ENCODE measurements around the gene DPP10. TPM values are rescaled to one million over a fixed set of nuclear protein-coding genes. Genes with fewer than 3 reads are reported as not detected.
"Not testable (repeated sequence)": the region's sequence is repeated elsewhere in the genome, so short reads cannot be mapped to it uniquely, and the experiment has no call there.

The DPP10 gene
- polyA plus RNA-seq (ENCODE audit: insufficient read length in 3 of 3) = 10 to 100 TPM in 2 of 3 donors, 1 to 10 TPM in 1; 9.0 to 15.6 (median 13.9) TPM

DNA sequence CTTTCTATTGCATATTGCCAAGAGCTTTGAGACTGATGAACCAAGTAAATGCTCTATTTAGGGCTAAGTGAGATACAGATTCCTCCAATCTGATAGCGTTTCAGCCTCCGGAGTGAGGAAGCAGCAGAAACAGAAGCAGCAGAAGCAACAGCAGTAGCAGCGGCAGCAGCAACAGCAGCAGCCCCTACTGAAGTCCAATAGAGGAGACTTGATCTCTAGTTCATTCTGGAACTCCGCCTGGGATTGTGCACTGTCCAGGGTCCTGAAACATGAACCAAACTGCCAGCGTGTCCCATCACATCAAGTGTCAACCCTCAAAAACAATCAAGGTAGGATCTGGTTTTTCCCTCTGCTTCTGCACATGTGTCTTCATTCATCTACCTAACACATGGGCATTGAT is at the start of gene DPP10:
Gene DPP10 (plus strand): TSS at position 132 of the 400 bp plus-strand sequence.
- DNase-seq (ENCODE audit: low read depth in 3 of 3, low spot score in 2 of 3) = peak; percentile 43 to 57 (median 53)

DNA sequence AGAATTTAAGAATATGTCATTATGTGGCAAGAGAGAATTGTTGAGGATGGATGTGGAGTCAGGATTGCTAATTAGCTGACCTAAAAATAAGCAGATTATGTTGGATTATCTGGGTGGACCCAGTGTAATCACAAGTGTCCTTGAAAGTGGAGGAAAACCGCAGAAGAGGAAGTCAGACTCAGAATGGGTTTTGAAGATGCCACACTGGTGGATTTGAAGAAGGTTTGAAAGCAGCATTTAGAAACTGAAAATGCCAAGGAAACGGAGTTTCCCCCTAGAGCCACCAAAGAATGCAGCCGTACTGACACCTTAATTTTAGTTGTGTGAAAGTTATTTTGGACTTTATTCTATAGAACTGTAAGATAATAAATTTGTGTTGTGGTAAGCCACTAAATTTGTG is 41.6 kb upstream of the DPP10 start:
- no peak for DNase-seq (ENCODE audit: low read depth in 3 of 3, low spot score in 2 of 3)

DNA sequence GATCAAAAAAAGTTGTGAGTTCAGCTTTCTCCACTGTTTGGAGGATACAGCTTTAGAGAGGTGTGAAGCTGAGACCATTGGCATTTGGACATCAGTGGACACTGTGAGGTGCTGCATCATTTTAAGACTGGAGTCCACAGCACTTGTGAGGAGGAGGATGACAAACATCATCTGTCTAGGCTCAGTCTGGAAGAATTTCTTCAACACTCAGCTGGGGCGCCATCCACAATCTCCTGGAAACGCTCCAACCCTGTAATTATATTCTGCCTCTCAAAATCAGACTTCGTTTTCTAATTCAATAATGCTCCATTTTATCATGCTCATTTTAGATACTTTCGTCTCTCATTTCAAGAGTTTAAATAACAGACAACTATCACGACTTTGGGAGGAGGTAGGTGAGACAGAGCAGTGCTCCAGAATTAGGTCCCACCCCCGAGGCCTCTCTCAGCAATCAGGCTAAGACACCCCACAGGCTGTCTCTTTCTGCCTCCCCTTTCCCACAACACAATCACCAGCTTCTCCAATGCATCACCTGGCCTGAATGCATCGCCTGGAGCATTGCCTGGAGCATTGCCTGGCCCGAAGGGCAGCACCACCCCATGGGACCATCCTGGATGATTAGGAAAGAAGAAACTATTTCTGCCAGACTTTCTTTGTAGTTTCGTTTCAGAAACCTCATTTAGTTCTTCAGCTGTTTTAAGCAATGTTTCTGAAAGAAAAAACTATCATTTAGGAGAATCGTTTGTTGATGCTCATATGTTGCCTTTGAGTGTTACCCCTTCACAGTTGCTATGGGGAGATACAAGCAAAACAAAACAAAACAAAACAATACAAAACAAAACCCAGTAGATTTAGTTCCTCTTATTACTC is 37.0 kb upstream of the DPP10 start:
- no peak for DNase-seq (ENCODE audit: low read depth in 3 of 3, low spot score in 2 of 3)

DNA sequence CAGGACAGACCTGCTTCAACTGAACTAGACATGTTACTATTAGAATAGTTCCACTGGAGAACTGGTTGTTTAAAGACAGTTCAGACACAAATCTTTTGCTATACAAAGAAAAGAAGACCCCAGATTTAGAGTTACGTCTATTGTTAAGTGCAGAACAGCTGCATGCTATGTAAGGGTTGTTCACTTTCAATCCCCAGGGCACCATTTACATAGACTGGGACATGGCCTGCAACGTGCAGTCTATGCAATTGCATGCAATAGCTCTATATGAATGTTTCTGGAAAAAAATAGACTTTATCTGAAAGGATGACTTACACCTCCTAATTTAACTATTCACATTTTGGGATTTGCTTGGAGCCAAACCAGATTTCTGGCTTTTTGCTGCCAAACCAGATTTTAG is 36.1 kb upstream of the DPP10 start:
- no peak for DNase-seq (ENCODE audit: low read depth in 3 of 3, low spot score in 2 of 3)

DNA sequence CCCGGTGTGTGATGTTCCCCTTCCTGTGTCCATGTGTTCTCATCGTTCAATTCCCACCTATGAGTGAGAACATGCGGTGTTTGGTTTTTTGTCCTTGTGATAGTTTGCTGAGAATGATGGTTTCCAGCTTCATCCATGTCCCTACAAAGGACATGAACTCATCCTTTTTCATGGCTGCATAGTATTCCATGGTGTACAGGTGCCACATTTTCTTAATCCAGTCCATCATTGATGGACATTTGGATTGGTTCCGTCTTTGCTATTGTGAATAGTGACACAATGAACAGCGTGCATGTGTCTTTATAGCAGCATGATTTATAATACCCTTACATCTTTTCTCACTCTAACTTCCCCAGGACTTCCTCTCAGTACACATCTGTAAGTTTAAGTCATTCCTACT is 35.1 kb upstream of the DPP10 start:
- not testable (repeated sequence) for DNase-seq (ENCODE audit: low read depth in 3 of 3, low spot score in 2 of 3)

DNA sequence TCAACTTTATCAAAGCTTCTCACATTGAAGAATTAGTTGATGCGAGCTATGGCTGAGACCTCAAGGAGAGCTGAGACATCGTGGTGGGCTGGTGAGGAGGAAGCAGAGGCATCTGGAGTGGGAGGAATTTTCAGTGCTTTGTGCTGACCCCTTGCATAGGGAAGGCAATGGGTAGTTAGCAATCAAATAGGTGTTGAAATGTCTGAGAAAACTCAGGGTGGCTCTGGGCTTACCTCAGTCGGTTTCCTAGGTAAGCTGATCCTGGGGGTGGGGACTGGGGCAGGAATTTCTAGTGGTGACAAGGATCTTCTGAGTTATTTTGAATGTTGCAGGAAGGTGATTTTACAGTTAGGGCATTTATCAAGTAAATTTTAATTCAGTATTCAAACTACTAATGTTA is 20.7 kb upstream of the DPP10 start:
- no peak for DNase-seq (ENCODE audit: low read depth in 3 of 3, low spot score in 2 of 3)

DNA sequence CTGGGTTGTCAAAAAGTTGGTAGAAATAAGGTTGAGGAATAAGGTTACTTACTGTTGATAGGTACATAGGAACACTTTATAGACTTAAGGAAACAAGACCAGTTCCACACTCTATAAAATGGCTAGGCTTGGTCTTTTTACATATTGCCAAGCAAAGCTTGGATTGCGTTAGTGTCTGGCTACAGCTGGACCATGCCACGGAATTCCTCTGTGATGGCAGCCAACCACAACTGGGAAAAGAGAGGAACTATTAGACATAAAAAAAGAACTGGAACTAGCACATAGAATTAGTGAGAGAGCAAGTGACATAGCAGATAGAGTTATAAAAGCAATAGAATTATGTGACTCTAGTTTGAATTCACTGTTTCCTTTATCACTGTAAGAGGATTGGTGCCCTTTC is 17.7 kb upstream of the DPP10 start:
- DNase-seq (ENCODE audit: low read depth in 3 of 3, low spot score in 2 of 3) = no peak

DNA sequence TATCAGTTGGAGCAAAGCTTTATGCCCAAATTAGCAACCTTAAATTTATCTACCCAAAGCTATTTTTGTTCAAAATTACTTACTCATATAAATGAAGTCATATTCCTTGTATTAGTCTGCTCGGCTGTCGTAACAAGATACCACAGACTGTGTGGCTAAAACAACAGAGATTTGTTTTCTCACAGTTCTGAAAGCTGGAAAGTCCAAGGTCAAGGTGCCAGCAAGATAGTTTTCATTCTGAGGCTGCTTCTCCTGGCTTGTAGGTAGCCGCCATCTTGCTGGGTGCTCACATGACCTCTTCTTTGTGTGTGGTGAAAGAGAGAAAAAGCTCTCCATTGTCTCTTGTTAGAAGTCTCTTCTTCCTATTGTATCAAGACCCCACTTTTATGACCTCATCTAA is 15.7 kb upstream of the DPP10 start:
- no peak for DNase-seq (ENCODE audit: low read depth in 3 of 3, low spot score in 2 of 3)

DNA sequence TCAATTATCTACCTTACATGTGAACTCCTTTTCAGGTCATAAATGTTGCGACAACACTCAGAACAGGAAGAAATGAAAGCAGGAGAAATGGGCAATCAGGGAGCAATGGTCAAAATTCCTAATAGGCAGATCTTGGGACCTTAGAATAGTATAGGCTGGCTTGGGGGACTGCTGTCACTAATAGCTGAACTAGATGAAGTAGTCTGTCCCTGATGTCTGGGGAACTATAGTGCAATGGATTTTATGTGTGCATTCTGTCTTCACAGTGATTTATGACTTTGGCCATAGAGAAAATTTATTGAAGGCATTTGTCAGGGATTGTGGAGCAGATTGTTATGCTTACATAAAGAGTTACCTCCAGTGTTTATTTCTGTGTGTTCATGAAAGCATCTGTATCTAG is 6.1 kb upstream of the DPP10 start:
- no peak for DNase-seq (ENCODE audit: low read depth in 3 of 3, low spot score in 2 of 3)

DNA sequence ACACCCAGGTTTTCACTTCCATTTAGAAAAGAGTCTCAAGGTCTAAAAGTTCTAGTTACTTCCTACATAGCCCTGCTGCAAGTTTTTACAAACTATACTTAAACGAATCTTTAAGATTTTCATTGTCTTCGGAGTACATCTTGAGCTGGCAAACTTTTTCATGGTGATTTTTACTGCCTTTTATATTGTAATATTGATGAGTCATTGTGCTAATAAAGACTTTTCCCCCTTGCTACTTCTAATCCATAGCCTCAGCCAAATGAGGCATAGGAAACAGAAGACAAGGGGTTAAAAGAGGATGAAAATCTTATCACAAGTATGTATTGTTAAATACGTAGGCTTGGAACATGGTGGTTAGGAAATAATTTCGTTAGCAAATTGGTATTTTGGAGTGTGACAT is 4.1 kb downstream of the DPP10 start:
- DNase-seq (ENCODE audit: low read depth in 3 of 3, low spot score in 2 of 3) = no peak

DNA sequence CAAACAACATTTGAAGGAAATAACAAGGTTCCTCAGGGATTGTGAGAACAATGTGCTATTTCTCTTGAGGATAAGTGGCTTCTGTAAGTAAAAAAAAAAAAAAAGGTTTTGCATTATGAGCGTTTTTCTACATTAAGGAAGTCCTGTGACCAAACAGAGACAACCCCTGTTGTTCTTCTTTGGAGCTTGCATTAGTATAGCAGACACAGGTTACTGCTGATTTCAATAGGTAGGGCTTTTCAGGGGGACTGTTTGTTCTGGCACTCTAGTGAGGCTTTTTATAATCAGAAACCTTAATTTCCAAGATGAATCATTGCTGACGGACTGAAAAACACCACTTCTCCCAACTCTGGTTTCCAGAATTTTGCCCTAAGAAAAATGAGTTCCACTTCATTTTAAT is 8.2 kb downstream of the DPP10 start:
- DNase-seq (ENCODE audit: low read depth in 3 of 3, low spot score in 2 of 3) = no peak

DNA sequence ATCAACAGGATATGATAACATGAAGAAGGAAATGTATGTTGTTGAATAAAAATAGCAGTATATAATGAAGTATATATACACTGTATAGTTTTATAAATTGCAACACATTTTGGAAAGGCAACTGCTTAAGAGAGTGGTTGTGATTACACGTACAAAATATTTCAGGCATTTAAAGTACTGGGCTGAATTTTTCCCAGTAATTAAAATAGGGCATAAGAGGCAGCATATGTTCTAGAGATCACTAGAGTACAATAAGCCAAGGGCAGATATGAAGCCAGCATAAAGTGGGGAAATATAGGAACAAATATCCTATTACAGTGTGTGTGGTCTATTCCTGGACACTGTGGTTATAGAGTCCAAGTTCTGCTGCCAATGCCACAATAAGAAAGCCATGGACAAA is 14.1 kb downstream of the DPP10 start:
- no peak for DNase-seq (ENCODE audit: low read depth in 3 of 3, low spot score in 2 of 3)

DNA sequence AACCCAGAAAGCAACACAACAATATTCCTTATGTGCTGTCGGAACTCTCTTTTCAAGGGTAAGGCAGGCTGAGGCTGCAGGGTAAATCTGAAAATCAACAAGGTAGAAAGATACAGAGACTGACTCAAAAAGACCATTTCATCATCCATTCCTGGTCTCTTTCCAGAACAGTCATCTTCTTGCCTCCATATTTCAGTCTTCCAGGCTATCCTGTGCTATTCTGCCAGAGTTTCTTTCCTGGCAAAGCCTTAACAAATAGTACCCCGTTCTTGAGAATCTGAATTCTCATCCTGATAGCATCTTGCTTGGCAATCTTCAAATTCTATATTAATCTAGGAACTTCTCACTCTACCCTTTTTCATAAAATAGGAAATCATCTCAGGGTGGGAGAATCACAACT is 15.5 kb downstream of the DPP10 start:
- no peak for DNase-seq (ENCODE audit: low read depth in 3 of 3, low spot score in 2 of 3)

DNA sequence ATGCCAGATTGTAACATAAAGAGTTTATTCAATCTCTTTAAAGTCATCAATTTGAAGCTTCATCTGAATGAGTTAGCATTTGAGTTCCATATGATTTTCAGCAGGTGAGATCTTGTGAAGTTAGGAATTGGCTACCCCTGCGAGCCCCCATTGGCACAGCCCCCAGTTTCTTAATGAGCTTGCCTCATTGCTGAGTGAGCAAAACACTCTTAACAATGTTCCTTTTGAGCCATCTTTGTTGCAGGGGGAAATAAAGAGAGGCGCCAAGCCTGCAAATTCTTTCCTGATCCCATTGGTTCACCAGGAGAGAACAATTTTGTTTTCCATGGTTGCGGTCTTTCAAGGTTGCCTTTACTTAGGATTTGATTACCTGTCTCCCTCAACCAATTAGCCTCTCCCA is 18.7 kb downstream of the DPP10 start:
- no peak for DNase-seq (ENCODE audit: low read depth in 3 of 3, low spot score in 2 of 3)

DNA sequence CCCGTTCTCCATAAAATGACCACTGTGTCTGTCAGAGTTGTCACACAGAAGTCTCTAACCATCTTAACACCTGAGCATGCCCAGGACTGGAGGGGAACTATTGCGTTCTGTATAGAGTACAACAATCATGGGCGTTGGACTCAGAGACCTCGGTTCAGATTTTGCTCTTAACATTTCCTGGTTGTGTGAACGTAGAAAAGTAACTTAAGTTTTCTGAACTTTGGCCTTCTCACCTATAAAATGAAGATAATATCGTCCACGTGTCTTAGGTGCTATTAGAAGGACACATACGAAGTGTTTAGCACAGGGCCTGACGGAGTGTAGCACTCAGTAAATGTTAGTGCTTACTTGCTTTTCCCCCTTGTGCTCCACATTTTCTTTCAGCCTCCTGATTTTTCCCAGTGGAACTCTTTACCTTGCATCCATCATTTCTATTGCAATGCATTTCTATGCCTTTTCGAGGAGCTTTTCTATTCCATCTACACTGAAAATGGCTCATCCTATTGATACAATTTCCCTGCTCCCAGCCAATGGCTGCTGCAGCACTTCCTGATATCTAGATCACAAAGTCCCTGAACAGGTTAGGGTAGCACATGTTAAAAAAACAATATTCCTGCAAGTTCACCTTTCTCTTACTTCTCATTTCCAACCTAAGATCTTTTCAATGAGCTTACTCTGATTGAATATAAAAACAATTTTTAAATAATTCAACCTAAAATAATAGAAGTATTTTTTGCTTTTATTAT is 22.7 kb downstream of the DPP10 start:
- DNase-seq (ENCODE audit: low read depth in 3 of 3, low spot score in 2 of 3) = no peak

DNA sequence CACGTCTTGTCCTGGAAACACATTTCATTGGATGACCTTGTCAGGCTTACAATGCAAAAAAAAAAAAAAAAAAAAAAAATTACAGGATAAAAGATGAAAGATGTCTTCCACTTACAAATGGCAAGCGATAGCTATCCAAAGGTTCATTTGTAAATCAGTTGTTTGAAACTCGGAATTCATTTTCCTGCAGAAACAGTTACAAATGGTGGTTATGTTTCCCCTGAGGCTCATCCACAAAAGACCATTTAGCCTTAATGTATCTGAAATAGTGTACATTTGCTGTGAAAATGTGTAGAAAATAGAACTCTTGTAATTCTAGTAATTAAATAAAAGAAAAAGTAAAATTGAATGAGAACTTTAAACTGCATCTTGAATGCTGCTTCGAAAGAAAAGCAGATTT is 25.9 kb downstream of the DPP10 start:
- DNase-seq (ENCODE audit: low read depth in 3 of 3, low spot score in 2 of 3) = no peak

DNA sequence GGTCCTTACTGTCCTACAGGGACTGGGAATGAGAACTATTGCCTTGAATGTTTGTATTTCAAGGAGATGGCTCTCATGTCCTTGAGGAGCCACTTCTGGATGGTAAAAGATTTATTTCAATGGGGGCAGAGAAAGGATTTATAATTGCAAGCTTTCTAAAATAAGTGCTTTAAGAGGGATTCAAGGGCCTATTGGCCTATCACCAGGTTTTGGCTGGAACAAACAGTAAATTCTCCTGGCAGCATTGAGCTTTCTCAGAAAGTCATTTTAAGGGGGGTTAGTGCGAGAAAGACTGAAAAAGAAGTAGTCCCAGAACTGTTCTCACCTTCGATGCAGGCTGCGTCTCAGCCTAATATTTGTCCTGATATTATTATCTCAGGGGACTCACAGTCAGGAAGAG is 29.8 kb downstream of the DPP10 start:
- DNase-seq (ENCODE audit: low read depth in 3 of 3, low spot score in 2 of 3) = no peak

DNA sequence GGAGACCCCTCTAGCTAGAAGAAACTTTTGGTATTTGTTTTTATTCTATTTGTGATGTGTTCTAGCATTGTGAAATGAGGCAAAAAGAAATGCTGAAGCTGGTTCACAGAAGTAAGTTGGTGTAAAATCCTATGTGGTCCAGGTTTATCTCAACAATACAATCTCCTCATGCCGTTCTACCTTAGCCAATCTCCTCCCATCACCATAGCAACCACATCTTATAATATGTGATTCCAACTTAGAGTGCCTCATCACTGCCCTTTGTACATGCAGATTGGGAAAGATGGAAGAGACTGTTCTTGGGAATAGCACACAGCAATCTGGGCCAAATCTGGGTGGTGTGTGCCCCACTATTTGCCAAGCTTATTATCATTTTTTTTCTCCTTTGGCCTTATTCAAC is 30.3 kb downstream of the DPP10 start:
- DNase-seq (ENCODE audit: low read depth in 3 of 3, low spot score in 2 of 3) = no peak

DNA sequence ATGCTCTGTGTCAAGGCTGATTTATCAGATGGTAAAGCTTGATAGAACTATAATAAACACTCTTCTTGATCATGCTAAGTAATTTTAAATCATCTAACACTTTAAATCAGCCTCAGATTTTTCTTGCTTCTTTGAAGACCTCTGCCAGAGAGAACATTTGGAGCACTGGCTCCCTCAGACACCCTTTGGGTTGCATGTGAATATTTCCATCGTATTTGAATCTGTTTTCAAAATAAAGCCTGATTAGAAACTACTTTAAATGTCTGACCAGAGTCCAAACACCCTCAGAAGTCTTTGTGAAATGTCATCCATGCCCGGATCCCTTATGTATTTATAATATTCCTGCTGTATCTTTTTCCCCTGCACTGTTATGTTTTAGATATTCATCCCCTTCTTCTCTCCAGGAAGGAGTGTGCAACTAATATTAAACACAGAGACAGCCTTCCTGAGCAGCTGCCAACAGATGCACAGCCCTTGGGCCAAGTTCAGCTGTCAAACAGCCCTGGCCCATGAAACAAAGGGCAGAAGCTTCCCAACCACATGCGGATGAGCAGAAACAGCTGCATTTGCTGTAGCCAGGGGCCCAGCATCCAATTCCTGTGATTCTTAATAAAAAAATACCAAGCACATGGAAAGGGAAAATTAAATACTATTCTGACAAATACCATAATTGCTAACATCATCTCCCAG is 46.5 kb downstream of the DPP10 start:
- no peak for DNase-seq (ENCODE audit: low read depth in 3 of 3, low spot score in 2 of 3)

DNA sequence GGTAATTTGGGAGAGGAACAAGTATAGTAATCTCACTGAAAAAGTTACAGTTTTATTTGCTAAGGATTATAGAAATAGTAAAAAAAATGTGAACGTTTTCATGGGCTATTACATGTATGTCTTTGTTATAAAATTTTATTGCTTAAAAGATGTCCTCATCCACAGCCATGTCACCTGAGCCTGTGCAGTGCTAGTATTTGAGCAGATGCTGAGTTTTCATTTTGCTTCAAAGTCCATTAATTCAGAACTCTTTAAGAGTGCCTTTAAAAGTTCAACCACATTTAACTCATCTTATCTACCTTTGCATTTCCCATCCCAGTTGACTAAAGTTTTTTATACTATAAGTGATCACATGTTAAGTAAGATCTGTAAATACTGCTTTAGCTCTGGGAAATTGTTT is 52.6 kb downstream of the DPP10 start:
- no peak for DNase-seq (ENCODE audit: low read depth in 3 of 3, low spot score in 2 of 3)

DNA sequence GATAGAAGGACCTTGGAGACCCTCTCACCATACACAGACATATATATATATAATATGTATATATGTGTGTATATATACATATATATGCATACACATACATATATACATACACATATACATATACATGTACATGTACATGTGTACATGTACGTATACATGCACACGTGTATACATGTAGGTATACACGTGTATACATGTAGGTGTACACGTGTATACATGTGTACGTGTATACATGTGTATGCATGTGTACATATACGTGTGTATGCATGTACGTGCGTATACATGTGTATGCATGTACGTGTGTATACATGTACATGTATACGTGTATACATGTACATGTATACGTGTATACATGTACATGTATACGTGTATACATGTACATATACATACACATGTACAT is 54.5 kb downstream of the DPP10 start:
- no peak for DNase-seq (ENCODE audit: low read depth in 3 of 3, low spot score in 2 of 3)

DNA sequence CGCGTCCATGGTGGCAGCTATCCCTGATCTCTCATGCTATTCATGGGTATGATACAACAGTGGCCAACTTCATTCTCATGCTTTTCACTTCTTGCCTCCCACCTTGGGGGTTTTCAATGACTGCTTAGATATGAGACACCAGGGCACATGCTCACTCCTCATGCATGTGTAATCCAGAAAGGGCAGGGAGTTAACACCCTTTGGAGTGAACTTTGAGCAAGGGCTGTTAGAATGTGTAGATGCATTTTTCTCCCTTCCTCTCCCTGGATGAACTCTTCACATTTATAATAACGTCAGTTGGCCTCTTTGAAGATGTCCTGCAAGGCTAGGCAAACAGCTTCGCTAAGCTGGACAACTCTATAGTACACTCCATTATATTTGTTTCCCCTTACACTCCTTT is 56.7 kb downstream of the DPP10 start:
- no peak for DNase-seq (ENCODE audit: low read depth in 3 of 3, low spot score in 2 of 3)

Measured in right renal cortex interstitium (tissue), 3 donors.